HT1080 (cell line): ENCODE measurements around the gene MYH3. TPM values are rescaled to one million over a fixed set of nuclear protein-coding genes. Genes with fewer than 3 reads are reported as not detected.

ENCODE experiments used
- DNase-seq: peaks from one replicate; pipeline ENCODE4 v3.0.0-alpha.2; 2015; ENCODE audit warnings: low read depth
- total RNA-seq: library from RNA; depleted of rRNA; stranded (reverse); fragments of >200 nt; shearing (Covaris generic); gene quantifications from 2 replicates; pipeline ENCODE4 v1.2.3, GENCODE V29; 2014; rRNA removed

The MYH3 gene
- total RNA-seq, 1 experiment from 2014 or later, result 0.66 TPM

DNA sequence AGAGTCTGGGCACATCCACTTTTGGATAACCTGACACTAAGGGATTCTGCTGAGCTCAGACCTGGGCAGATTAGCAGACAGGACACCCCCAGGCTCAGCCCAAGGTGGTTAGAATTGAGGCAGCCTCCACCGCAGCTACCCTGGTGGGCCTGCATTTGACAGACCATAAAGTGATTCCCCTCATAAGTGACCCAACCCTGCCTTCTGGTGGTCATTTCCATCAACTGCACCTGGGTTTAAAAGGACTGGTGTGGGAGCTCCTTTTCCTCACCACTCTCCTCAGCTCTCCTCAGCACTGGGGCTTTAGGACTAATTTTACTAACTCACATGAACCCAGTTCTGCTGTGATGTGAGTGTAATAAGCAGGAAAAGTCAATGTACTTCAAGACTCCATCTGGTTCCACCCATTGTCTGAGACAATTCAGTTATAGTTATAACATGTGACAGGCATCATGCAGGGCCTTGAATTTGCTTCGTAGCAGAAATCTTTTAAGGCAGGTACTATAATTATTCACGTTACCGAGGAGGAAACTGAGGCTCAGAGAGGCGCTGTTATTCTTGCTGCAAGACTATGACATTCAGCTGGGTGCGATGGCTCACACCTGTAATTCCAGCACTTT is 42.5 kb downstream of the MYH3 start:
- DNase-seq, result peak; percentile 52

GRCh38 chr17:10613775-10614513 is 43.2 kb downstream of the MYH3 start:
- peak; percentile 28 for DNase-seq

GRCh38 chr17:10612957-10613744 is 44.0 kb downstream of the MYH3 start:
- DNase-seq, result no peak

DNA sequence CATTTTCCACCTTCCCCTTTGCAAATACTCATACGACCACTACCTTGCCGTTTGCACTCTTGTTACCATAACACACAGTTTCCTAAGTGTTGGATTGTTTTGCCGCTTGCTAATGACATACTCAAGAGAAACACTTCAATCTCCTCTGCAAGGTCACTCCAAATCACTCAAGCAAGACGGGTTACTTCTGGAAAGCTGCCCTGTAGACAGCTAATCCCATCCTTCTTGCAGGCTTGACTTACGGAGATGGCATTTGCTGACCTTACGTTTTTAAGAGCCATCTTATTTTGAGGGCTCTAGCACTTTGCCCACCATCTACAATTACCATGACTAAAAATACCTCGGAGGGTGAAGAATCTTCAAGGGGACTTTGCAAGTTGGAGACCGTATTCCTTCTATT is 46.2 kb downstream of the MYH3 start:
- DNase-seq, result no peak

DNA sequence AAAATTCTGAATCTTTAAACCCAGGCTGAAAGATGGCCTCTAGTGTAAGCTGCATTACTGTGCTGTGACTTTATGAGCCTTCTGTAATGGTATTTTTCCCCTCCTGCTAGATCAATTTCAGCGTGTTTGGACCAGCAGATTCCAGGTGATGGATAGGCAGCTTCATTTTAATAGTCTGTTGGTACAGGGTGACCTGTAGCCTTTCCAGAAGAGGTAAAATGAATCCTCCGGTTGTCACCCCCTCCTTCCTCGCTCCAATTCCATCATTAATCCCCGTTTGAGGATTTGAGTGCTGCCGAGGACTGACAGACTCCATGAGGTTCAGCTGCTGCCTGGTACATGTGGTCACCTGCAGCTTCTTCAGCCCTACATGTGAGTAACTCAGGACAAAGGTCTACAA is 48.9 kb downstream of the MYH3 start:
- no peak for DNase-seq

- no peak for DNase-seq
Measured at GRCh38 chr17:10606110-10606509, 51.0 kb downstream of the MYH3 start.

GRCh38 chr17:10605221-10605783 is 51.8 kb downstream of the MYH3 start:
- DNase-seq, result no peak

- DNase-seq, result no peak
Measured at GRCh38 chr17:10604521-10604920, 52.6 kb downstream of the MYH3 start.

DNA sequence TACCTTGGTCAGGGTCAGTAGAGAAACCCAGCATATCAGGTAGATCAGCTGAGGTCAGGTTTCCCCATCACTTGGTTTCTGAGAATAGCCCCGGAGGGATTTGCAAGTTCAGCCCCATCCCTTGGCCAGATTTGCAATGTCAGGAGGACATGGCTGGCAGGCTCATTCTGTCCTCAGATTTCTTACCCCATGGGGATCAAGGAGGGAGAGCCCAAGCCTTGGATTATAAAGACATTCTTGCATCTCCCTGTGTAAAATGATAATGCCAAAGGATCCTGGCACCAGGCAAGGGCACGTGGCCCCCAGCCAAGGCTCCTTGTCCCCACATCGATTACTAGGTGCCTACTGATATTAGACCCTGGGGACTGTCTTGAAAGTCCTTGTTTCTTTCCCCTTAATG is 53.2 kb downstream of the MYH3 start:
- no peak for DNase-seq

DNA sequence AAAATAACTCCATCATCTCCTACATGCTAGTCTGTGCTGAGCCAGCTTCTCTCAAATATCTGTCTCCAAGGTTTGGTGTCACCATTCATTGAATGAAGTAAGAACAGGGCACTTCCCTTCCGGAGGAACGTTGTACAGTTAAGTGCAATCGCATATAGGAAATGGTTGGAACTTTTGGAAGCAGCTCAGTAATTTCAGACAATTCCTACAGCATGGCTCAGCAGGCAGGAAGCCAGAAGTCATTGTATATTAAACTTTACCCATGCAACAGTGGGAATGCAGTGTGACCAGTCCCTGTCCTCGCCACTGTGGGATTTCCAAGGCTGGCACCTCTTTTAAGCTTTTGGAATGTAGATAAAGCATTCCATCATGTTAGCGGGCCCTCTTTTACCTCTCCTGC is 56.5 kb downstream of the MYH3 start:
- DNase-seq, result peak; percentile 56

DNA sequence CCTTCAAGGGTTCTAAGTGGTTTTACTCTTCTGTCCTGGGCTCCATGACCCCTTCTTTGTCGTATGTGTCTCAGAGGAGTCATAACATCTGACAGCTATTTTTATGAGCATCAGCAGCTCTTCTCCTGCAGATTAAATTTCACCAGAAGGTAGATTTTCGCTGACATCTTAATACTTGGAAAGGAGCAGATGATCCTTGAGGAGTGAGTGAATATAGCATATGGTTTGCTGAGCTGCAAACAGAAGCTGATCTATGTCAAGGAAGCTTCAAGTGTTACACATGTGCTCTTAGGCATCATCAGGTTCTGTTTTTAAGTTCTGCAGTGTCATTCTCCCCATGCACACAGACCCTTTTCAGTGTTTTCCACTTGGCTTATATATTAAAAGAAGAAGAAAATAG is 58.5 kb downstream of the MYH3 start:
- DNase-seq, result no peak

GRCh38 chr17:10589553-10590145 is 67.5 kb downstream of the MYH3 start:
- DNase-seq, result no peak

- DNase-seq, result no peak
Measured at GRCh38 chr17:10585529-10585928, 71.6 kb downstream of the MYH3 start.

DNA sequence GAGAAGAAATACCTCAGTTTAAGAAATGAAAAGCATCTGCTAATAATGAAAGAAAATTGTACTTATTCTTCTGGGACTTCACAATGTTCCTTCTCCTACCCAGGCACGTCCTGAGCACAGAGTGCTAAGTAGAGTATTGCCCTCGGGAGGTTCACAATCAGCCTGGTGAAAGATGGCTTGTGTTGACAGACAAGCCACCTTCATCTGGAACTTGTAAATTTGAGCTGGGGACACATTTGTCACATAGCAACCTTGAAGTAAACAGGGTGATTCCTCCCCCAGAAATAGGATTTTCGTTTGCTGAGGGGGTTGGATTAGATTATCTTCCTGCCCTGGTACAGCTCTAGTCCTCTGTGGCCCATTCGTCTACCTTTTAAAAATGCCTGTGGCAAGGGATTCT is 73.3 kb downstream of the MYH3 start:
- no peak for DNase-seq

DNA sequence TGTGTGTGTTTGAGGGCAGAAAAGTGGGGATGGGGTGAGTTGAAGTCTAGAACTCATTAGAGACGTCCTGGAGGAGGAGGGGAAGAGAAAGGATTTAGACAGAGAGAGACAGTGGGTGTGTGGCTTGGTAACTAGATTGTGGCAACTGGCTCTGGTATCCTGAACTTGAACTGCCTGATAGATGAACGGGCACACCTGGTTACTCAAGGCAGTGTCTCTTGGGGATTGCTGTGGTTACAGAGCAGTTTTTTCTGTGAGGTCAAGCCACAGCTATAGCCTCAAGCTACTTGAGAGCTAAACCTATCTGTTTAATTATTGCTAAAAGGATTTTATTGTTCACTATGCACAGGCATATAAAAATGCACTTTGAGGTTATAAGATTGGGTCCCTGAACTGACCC is 77.8 kb downstream of the MYH3 start:
- DNase-seq, result no peak

Other genes starting within 250 kb of the MYH3 start
- gene MYH8, start 235.4 kb downstream of the MYH3 start, total RNA-seq, result not detected in 2 replicates
- not detected in 2 replicates for gene MYH4, start 187.8 kb downstream of the MYH3 start, total RNA-seq
- not detected in 2 replicates for gene MYH1, start 138.8 kb downstream of the MYH3 start, total RNA-seq
- 0.03 TPM in 1 of 2 replicates, not detected in the other for gene MYH2, start 107.7 kb downstream of the MYH3 start, total RNA-seq
- 78.5 and 118 TPM in 2 replicates for gene SCO1, start 40.2 kb upstream of the MYH3 start, total RNA-seq
- gene ADPRM, start 40.3 kb upstream of the MYH3 start, total RNA-seq, result 10.1 and 10.2 TPM in 2 replicates
- 0.24 TPM in 1 of 2 replicates, not detected in the other for gene TMEM220, start 72.7 kb upstream of the MYH3 start, total RNA-seq
- not detected in 2 replicates for gene TMEM238L, start 146.8 kb upstream of the MYH3 start, total RNA-seq
- gene PIRT, start 180.8 kb upstream of the MYH3 start, total RNA-seq, result not detected in 2 replicates